Activated naive CD8-positive, alpha-beta T cell treated with anti-CD3 and anti-CD28 coated beads, Interleukin-2, amount 50 U/mL, for 24 hours (primary cell): ENCODE data around the gene KIAA0753.
"Not testable (repeated sequence)": the region's sequence is repeated elsewhere in the genome, so short reads cannot be mapped to it uniquely, and the experiment has no call there.

ENCODE experiments used
- ATAC-seq: fragments of 150-1000 bp; cut with Tn5 transposase; one replicate; pipeline ENCODE4 v1.10.0; 2021
- DNase-seq: peaks from one replicate; pipeline ENCODE4 v3.0.0; 2021
- H3K27ac Mint-ChIP-seq: one replicate; pipeline ENCODE4 v1.8.0; 2021; ENCODE audit warnings: mild to moderate bottlenecking, mixed read lengths
- H3K27me3 Mint-ChIP-seq: one replicate; pipeline ENCODE4 v1.8.0; 2021; ENCODE audit warnings: mixed read lengths
- H3K36me3 Mint-ChIP-seq: one replicate; pipeline ENCODE4 v1.8.0; 2021; ENCODE audit warnings: low read depth, mixed read lengths
- H3K4me1 Mint-ChIP-seq: one replicate; pipeline ENCODE4 v1.8.0; 2021; ENCODE audit warnings: mixed read lengths
- H3K4me3 Mint-ChIP-seq: one replicate; pipeline ENCODE4 v1.8.0; 2021; ENCODE audit warnings: mild to moderate bottlenecking, moderate library complexity, mixed read lengths
- H3K9me3 Mint-ChIP-seq: one replicate; pipeline ENCODE4 v1.8.0; 2021; ENCODE audit warnings: mixed read lengths

KIAA0753 gene

DNA sequence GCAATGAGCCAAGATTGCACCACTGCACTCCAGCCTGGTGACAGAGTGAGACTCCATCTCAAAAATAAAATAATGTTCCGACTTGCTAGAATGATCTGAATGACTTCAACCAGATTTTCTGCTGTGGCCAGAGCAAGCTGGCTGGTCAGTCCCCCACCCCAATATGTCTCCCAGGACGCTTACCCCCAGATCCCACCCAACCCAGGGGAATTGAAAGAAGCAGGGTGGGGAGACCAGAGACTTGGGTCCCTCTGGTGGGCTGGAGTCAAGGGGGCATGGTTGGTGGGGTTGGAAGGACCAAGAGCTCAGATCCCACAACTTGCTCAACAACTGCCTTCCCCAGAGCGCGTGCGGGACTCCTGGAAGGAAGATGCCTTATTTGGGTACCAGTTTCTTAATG, 17.9 kb upstream of the KIAA0753 start:
- H3K27ac Mint-ChIP-seq, H3K4me3 Mint-ChIP-seq, H3K36me3 Mint-ChIP-seq, H3K27me3 Mint-ChIP-seq, ATAC-seq, DNase-seq, H3K9me3 Mint-ChIP-seq: not testable (repeated sequence)
- peaks cover 40% of the 10 kb centered on the region for H3K4me1 Mint-ChIP-seq

- DNase-seq: no peak
- Mint-ChIP-seq H3K36me3 (peaks cover 5% of the 10 kb centered on the region), H3K27me3 (peaks cover 6% of the 10 kb centered on the region), H3K27ac (peak overlapping the region; percentile 5), H3K4me1 (peaks cover 46% of the 10 kb centered on the region), H3K4me3 (peak overlapping the region; percentile 77), H3K9me3 (no peaks in the 10 kb centered on the region)
- no peak for ATAC-seq
Measured at GRCh38 chr17:6657633-6658287, 17.2 kb upstream of the KIAA0753 start.

- not testable (repeated sequence) for H3K9me3 Mint-ChIP-seq, H3K27me3 Mint-ChIP-seq, H3K36me3 Mint-ChIP-seq
- Mint-ChIP-seq H3K4me1 (peaks cover 54% of the 10 kb centered on the region), H3K27ac (peak overlapping the region; percentile 5), H3K4me3 (peak overlapping the region; percentile 77)
- DNase-seq (peak; percentile 49), ATAC-seq (peak; percentile 71)
Measured at GRCh38 chr17:6656797-6657632, 16.5 kb upstream of the KIAA0753 start.

- Mint-ChIP-seq H3K4me3 (peak overlapping the region; percentile 77), H3K4me1 (peaks cover 50% of the 10 kb centered on the region)
- DNase-seq, H3K27me3 Mint-ChIP-seq, H3K27ac Mint-ChIP-seq, H3K9me3 Mint-ChIP-seq, ATAC-seq, H3K36me3 Mint-ChIP-seq: not testable (repeated sequence)
Measured at GRCh38 chr17:6655732-6656361, 15.3 kb upstream of the KIAA0753 start.

- no peaks in the 10 kb centered on the region for H3K9me3 Mint-ChIP-seq
- ATAC-seq (no peak), DNase-seq (no peak)
- H3K27ac Mint-ChIP-seq: no peak overlapping the region
- H3K4me3 Mint-ChIP-seq: peak overlapping the region; percentile 65
- peaks cover 8% of the 10 kb centered on the region for H3K36me3 Mint-ChIP-seq
- peaks cover 6% of the 10 kb centered on the region for H3K27me3 Mint-ChIP-seq
- H3K4me1 Mint-ChIP-seq: peaks cover 48% of the 10 kb centered on the region
Measured at GRCh38 chr17:6654841-6655731, 14.6 kb upstream of the KIAA0753 start.

DNA sequence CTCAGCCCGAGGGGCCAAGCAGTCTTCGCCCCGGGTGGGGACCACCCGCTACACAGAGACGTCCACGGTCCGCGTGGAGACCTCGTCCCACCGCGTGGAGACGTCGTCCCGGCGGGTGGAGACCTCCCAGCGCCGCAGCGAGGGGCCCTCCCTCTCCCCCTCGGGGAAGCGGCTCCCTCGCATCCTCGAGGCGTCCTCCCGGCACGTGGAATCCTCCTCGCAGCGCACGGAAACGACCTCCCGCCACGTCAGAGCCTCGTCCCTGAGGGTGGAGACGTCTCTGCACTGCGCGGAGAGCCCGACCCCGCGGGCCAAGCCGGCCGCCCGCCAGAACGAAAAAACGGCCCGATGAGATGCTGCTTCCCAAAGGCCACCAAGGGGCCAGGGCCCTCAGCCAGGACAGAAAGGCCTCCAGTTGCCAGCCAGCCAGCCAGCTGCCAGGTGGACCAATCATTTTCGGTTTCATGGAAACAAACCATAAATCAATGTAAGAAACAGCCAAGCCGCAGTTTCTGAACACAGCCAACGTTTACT, 11.5 kb upstream of the KIAA0753 start:
- peaks cover 6% of the 10 kb centered on the region for H3K27me3 Mint-ChIP-seq
- peaks cover 24% of the 10 kb centered on the region for H3K36me3 Mint-ChIP-seq
- DNase-seq: peak; percentile 41
- peak overlapping the region; percentile 46 for H3K27ac Mint-ChIP-seq
- peaks cover 56% of the 10 kb centered on the region for H3K4me1 Mint-ChIP-seq
- H3K4me3 Mint-ChIP-seq: peak overlapping the region; percentile 59
- ATAC-seq: peak; percentile 20
- no peaks in the 10 kb centered on the region for H3K9me3 Mint-ChIP-seq

- Mint-ChIP-seq H3K36me3 (peaks cover 24% of the 10 kb centered on the region), H3K27me3 (peaks cover 6% of the 10 kb centered on the region), H3K9me3 (no peaks in the 10 kb centered on the region), H3K4me3 (peak within 1 kb of the TSS; percentile 99), H3K4me1 (peaks cover 59% of the 10 kb centered on the region), H3K27ac (peak within 1 kb of the TSS; percentile 100)
- ATAC-seq: peak; percentile 98
- DNase-seq: peak; percentile 97
Measured at GRCh38 chr17:6651354-6651918, 10.9 kb upstream of the KIAA0753 start, which contains the start of the genes C17orf100 and MED31. C17orf100 (plus strand) TSS chr17:6651762; CDS start chr17:6651914, 152 bp downstream. MED31 (minus strand) TSS chr17:6651605; CDS start chr17:6651528, 77 bp downstream.

DNA sequence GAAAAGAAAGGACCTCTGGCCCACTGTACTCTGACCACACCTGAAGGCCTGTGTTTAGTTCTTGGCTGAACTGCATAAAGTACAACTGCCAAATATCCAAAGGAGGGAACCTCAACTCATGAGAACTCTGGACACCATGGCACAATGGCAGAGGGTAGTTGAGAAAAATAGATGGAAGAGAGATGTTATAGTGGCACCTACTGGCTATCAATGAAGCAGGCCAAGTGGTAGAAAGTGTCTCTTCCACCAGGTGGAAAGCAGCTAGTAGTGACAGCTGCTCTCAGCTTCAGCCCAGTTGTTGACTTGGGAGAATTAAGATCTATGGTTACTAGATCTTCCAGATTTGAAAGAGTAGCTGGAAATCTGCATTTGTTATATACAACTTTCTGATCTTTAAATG, 7.7 kb upstream of the KIAA0753 start:
- Mint-ChIP-seq H3K27ac (no peak overlapping the region), H3K4me1 (peaks cover 68% of the 10 kb centered on the region), H3K27me3 (no peaks in the 10 kb centered on the region), H3K9me3 (no peaks in the 10 kb centered on the region), H3K4me3 (no peak overlapping the region), H3K36me3 (peaks cover 41% of the 10 kb centered on the region)
- ATAC-seq (no peak), DNase-seq (no peak)

GRCh38 chr17:6643451-6644125, 3.1 kb upstream of the KIAA0753 start:
- ATAC-seq: no peak
- H3K36me3 Mint-ChIP-seq: peaks cover 46% of the 10 kb centered on the region
- H3K4me3 Mint-ChIP-seq: peak overlapping the region; percentile 37
- no peak for DNase-seq
- H3K9me3 Mint-ChIP-seq: no peaks in the 10 kb centered on the region
- H3K27me3 Mint-ChIP-seq: no peaks in the 10 kb centered on the region
- peaks cover 66% of the 10 kb centered on the region for H3K4me1 Mint-ChIP-seq
- H3K27ac Mint-ChIP-seq: peak overlapping the region; percentile 99

DNA sequence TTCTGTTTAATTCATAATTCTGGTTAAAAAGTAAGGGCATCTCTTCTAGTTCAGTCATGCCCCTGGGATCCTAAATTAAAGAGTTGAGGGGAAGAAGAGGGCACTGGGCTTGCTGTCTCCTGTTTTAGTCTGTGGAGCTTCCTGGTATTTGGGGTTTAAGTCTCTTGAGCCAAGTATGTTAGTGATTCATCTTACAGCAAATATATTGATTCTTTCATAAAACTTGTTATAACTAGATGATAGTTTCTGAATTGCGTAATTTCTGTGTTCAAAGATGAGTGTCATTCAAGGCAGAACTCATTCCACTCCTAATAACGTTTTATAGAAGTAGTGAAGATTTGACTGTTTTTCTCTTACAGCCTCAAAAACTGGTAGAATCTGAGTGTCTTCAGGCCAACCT, 2.1 kb upstream of the KIAA0753 start:
- no peaks in the 10 kb centered on the region for H3K9me3 Mint-ChIP-seq
- H3K4me3 Mint-ChIP-seq: peak overlapping the region; percentile 96
- H3K36me3 Mint-ChIP-seq: peaks cover 37% of the 10 kb centered on the region
- peaks cover 64% of the 10 kb centered on the region for H3K4me1 Mint-ChIP-seq
- no peaks in the 10 kb centered on the region for H3K27me3 Mint-ChIP-seq
- ATAC-seq (no peak), DNase-seq (no peak)
- H3K27ac Mint-ChIP-seq: peak overlapping the region; percentile 99

DNA sequence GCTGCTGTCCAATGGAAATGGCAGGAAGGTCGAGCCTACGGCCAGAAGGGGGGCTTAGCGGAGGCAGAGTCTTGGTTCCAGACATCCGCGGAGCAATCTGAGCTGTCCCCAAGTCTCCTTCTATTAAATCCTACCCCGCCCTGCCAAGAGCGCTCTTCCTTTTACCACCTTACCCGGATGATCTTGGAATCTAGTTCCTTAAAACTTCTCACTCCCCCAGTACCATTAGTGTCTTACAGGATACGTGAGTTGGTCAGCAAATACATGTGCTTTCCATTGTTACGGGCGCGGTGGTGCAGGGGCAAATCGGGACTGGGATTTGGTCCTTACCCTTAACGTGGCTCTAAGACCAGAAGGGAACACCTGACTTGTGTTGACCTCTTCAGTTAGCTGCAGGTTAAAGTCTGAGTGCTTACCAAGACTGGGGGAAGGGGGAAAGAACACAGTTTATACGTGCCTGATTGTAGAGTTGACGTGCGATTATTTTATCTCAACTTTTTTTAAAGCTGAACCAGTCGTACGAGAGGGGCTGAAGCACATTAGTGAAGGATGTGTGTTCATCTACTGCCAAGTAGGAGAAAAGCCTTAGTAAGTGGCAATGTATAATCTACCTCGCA, 844 bp upstream of the KIAA0753 start:
- H3K4me3 Mint-ChIP-seq: peak overlapping the region; percentile 96
- peaks cover 61% of the 10 kb centered on the region for H3K4me1 Mint-ChIP-seq
- ATAC-seq (no peak), DNase-seq (no peak)
- peak overlapping the region; percentile 99 for H3K27ac Mint-ChIP-seq
- H3K27me3 Mint-ChIP-seq: no peaks in the 10 kb centered on the region
- no peaks in the 10 kb centered on the region for H3K9me3 Mint-ChIP-seq
- peaks cover 37% of the 10 kb centered on the region for H3K36me3 Mint-ChIP-seq

DNA sequence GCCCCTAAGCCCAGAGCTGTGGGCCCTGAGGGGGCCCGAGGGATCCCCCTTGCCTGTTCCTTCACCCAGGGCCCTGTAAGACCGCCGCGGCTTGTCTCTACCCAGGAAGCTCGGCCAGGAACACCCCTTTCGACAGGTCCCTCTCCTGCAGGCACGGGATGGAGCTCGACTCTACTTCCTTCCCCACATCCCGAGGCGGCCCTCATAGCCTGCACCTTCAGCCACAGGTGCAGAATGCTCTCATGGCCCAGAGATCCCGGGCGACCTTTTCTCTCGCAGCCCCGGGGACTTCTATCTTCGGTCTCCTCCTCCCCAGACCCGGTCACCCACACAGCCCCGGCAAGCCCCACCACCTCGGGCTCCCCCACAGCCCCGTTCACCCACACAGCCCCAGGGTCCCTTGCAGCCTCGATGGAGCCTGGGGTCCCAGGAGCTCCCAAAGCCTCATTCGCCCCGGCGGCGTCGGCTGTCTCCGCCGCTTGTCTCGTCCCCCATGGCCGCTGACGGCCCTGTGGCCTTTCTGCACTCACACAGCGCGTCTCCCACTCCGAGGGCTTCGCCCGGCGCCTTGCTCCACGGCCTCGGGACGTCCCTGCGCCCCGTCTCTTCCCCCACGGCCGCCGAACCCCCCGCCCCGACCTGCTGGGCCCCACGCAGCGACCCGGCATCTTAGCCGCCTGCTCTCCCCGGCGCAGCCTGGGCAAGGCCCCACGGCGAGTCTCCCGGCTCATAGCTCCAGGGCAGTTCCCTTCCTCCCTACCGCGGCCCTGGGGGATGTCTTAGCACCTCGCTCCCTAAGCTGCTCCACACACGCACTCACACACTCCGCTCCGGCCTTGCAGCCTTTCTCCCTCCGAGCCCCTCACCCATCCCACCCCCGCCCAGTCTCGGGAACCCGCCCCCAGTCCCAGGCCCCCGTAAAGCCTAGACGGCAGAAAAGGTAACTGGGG, 650 bp downstream of the KIAA0753 start:
- peak overlapping the region; percentile 96 for H3K4me3 Mint-ChIP-seq
- H3K4me1 Mint-ChIP-seq: peaks cover 56% of the 10 kb centered on the region
- ATAC-seq: peak; percentile 25
- peaks cover 31% of the 10 kb centered on the region for H3K36me3 Mint-ChIP-seq
- H3K9me3 Mint-ChIP-seq: no peaks in the 10 kb centered on the region
- H3K27ac Mint-ChIP-seq: peak overlapping the region; percentile 99
- peak; percentile 35 for DNase-seq
- no peaks in the 10 kb centered on the region for H3K27me3 Mint-ChIP-seq
